ENCODE measurements around the gene LENG1.

LENG1 gene

GRCh38 chr19:54162241-54162805 is 2.8 kb upstream of the LENG1 start:
- peak; percentile 75 to 95 for DNase-seq

GRCh38 chr19:54160854-54161253 is 1.3 kb upstream of the LENG1 start:
- peak in 1 of 2 experiments; percentile 34 for DNase-seq

GRCh38 chr19:54160182-54160811 is 776 bp upstream of the LENG1 start:
- DNase-seq: peak; percentile 52 to 70

- DNase-seq: no peak
These were observed 639 bp downstream of the LENG1 start for GRCh38 chr19:54158812-54159351.

- no peak for DNase-seq
These were observed 2.6 kb downstream of the LENG1 start for GRCh38 chr19:54156953-54157352.

- DNase-seq: no peak
These were observed 3.0 kb downstream of the LENG1 start for GRCh38 chr19:54156490-54156889.

- DNase-seq: no peak
These were observed 3.8 kb downstream of the LENG1 start for GRCh38 chr19:54155694-54156093.

- no peak for DNase-seq
These were observed 4.7 kb downstream of the LENG1 start for GRCh38 chr19:54154603-54155345.

GRCh38 chr19:54153731-54154326 is 5.7 kb downstream of the LENG1 start:
- no peak for DNase-seq

GRCh38 chr19:54152878-54153524 is 6.5 kb downstream of the LENG1 start:
- DNase-seq: no peak

- DNase-seq: no peak
These were observed 7.3 kb downstream of the LENG1 start for GRCh38 chr19:54152267-54152666.

GRCh38 chr19:54151362-54152035 is 8.0 kb downstream of the LENG1 start:
- DNase-seq: no peak

GRCh38 chr19:54149021-54149812 is 10.3 kb downstream of the LENG1 start:
- no peak for DNase-seq

- no peak for DNase-seq
These were observed 11.4 kb downstream of the LENG1 start for GRCh38 chr19:54148158-54148557.

- DNase-seq: no peak
These were observed 11.8 kb downstream of the LENG1 start for GRCh38 chr19:54147676-54148075.

- no peak for DNase-seq
These were observed 13.9 kb downstream of the LENG1 start for GRCh38 chr19:54145541-54146158.

- no peak for DNase-seq
These were observed 17.2 kb downstream of the LENG1 start for GRCh38 chr19:54142166-54142780.

GRCh38 chr19:54141356-54141755 is 18.2 kb downstream of the LENG1 start:
- DNase-seq: no peak

GRCh38 chr19:54138489-54139256 is 20.8 kb downstream of the LENG1 start:
- peak in 1 of 2 experiments; percentile 53 for DNase-seq

Measured in NCI-H526 (cell line).